ENCODE measurements around the gene ANO3.
"Not testable (repeated sequence)": the region's sequence is repeated elsewhere in the genome, so short reads cannot be mapped to it uniquely, and the experiment has no call there.

The ANO3 gene

GRCh38 chr11:26572770-26573402 is 241.0 kb downstream of the ANO3 start:
- DNase-seq (ENCODE audit: low read depth in 1 of 2, low spot score in 1 of 2): no peak

GRCh38 chr11:26573896-26574295 is 242.0 kb downstream of the ANO3 start:
- DNase-seq (ENCODE audit: low read depth in 1 of 2, low spot score in 1 of 2): no peak

GRCh38 chr11:26575946-26576345 is 244.0 kb downstream of the ANO3 start:
- no peak for DNase-seq (ENCODE audit: low read depth in 1 of 2, low spot score in 1 of 2)

GRCh38 chr11:26578998-26579661 is 247.2 kb downstream of the ANO3 start:
- DNase-seq (ENCODE audit: low read depth in 1 of 2, low spot score in 1 of 2): no peak

DNA sequence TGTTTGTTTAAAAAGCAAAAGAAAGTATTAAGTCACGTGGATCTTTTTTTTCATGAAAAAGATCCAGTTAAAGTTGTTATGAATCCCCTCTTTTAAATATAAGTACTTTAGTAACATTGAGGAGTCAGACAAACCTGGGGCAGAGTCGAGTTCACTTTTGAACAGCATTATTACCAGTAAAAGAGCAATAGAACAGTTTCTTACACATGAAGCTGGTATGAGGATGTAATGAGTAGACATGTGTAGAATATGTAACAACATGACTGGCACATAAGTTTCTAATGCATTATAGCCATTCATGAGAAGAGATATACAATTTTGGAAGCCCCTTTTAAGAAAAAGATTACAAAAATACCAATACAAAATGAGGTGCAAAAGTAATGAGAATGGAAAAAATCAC is 247.8 kb downstream of the ANO3 start:
- DNase-seq (ENCODE audit: low read depth in 1 of 2, low spot score in 1 of 2): no peak

DNA sequence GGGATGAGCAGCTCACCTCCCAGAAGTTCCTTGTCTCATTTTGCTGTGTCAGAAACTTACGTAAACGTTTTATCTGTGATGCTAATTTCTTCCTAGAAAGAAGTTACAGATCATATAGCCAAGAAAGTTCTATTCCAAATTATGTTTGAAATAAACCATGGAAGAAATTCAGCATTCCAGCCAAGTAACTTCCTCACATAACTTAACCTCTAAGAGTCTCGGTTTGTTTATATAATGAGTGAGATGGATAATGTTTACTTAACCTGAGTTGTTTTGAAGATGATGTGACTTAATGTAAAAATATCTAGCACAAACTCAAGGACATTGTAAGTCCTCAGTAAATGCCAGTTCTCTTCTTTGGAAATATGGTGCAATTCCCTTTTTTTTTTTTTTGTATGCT is 249.0 kb downstream of the ANO3 start:
- no peak for DNase-seq (ENCODE audit: low read depth in 1 of 2, low spot score in 1 of 2)

GRCh38 chr11:26583550-26583949 is 251.6 kb downstream of the ANO3 start:
- no peak for DNase-seq (ENCODE audit: low read depth in 1 of 2, low spot score in 1 of 2)

GRCh38 chr11:26584818-26585217 is 252.9 kb downstream of the ANO3 start:
- DNase-seq (ENCODE audit: low read depth in 1 of 2, low spot score in 1 of 2): no peak

DNA sequence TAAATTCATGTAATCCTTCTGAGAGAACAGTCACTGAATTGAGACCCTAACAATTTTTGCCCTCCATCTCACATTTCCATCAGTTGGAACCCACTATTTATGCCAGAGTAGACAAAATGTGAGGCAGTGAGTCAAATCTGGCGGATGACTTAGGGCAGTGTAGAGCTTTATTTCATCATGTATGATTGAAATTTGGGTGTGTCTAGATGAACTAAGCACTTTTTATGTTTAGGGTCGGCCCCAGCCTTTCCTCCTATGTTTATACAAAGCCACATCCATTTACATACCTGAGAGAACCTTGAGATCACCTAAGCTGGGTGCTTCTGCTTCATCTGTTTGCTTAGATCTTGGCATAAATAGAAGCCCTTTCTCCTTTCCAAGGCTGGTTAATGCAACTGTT is 255.1 kb downstream of the ANO3 start:
- no peak for DNase-seq (ENCODE audit: low read depth in 1 of 2, low spot score in 1 of 2)

DNA sequence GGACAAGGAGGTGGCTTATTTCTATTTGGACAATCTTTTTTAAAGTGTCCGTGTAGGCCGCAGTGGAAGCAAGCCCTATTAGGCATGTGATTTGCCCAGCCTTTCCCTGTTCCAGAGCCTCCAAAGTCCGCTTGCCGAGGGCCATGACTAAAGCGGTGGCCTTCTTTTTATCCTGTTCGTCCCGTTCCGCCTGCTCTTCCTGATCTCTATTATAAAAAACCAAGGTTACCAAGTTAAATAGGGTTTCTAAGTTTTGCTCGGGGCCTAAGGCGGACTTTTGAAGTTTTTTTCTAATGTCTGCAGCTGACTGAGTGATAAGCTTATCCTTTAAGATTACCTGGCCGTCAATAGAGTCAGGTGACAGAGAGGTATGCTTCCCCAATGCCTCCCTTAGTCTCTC is 261.8 kb downstream of the ANO3 start:
- no peak for DNase-seq (ENCODE audit: low read depth in 1 of 2, low spot score in 1 of 2)

DNA sequence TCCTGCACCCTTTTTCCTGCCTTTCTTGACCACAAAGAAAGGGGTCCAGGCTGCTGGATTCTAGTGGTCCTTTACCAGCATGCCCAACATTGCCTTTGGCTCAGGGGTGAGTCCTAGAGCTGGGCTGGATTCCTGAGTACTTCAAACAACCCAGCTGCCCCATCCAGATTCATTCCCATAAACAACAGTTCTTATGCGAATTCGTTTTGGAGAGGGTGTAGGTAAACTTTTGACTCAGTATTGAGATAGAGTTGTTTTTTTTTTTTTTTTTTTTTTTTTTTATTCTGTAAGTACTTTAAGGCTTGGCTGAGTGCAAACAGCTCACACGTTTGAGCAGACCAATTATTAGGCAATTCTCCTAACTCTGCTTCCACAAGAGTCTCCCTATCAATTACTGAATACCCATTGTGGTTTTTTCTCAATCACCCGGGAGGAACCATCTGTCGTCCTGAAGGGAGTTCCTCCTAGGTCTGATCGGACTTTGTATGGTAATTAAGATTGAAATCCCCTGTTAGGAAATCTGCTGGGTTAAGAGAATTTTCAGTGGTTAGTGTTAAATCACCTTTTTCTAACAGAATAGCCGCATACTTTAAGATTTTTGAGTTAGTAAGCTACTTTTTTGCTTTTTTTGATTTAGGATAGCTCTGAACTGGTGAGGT is 263.4 kb downstream of the ANO3 start:
- DNase-seq (ENCODE audit: low read depth in 1 of 2, low spot score in 1 of 2): not testable (repeated sequence)

- not testable (repeated sequence) for DNase-seq (ENCODE audit: low read depth in 1 of 2, low spot score in 1 of 2)
Measured at GRCh38 chr11:26597049-26597689, 265.2 kb downstream of the ANO3 start.

DNA sequence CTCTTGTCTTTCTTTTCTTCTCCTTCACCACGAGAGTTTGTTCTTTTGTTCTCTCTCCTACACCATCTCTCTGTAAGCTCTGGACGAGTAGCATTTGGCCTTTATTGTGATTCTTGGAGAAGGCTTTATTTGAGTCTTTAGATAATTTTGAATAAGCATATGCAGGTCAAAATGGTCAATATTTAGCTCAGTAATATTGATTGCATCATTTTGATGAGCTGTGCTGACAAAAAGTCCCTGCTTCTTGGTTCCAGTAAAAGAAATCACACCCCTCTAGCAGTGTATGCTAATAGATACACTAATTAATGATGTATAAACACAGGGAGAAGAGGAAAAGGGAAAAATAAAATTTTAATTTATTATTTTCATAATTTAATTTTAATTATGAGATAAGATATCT is 266.0 kb downstream of the ANO3 start:
- no peak for DNase-seq (ENCODE audit: low read depth in 1 of 2, low spot score in 1 of 2)

- DNase-seq (ENCODE audit: low read depth in 1 of 2, low spot score in 1 of 2): no peak
Measured at GRCh38 chr11:26599425-26599824, 267.5 kb downstream of the ANO3 start.

- no peak for DNase-seq (ENCODE audit: low read depth in 1 of 2, low spot score in 1 of 2)
Measured at GRCh38 chr11:26599876-26600434, 268.0 kb downstream of the ANO3 start.

- no peak for DNase-seq (ENCODE audit: low read depth in 1 of 2, low spot score in 1 of 2)
Measured at GRCh38 chr11:26607725-26608506, 276.0 kb downstream of the ANO3 start.

DNA sequence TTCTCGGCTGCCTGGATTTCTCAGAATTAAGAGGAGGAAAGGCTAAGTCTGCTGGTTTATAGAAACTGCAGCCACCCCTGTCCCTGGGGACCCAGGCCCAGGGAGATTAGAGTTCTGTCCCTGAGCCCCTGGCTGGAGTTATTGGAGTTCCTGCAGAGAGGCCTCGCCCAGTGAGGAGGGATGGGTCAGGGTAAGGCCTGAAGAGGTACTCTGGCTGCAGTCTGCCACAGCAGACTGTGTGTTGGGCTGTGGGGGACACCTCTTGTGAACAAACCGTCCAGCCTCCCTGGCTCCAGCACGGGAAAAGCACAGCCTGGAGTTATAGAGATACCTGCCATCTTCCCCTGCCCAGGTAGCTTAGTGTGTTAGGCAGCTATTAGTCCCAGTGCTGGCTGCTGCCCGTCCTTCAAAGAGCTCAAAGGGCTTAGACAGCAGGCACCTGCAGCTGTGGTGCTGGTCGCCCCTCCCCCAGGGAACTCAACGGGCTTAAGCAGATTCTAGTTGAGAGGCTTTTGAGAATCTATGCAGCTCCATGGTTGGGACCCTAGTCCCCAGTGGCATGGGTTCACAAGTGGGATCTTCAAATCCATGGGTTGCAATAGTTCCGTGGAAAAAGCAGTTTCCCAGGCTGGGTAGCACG is 276.7 kb downstream of the ANO3 start:
- DNase-seq (ENCODE audit: low read depth in 1 of 2, low spot score in 1 of 2): no peak

DNA sequence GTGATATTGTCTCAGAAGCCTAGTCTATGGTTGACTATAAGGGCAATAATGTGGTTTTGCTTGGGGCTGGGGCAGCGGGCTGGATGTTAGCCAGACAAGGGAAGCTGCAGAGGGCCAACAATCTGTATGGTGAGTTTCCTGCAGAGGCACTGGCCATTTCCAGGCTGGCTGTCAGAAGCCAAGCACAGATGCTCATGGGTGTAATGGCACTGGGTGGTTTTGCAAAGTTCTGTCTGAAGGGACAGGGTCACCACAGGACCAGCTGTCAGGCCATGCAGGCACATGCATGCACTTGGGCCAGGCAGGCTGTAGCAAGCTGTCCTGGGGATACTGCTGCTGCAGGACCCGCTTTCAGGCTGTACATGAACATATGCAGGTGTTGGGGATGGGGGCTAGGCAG is 281.8 kb downstream of the ANO3 start:
- no peak for DNase-seq (ENCODE audit: low read depth in 1 of 2, low spot score in 1 of 2)

- DNase-seq (ENCODE audit: low read depth in 1 of 2, low spot score in 1 of 2): no peak
Measured at GRCh38 chr11:26618441-26618840, 286.5 kb downstream of the ANO3 start.

- DNase-seq (ENCODE audit: low read depth in 1 of 2, low spot score in 1 of 2): no peak
Measured at GRCh38 chr11:26620282-26621045, 288.5 kb downstream of the ANO3 start.

All from activated CD4-positive, alpha-beta T cell treated with anti-CD3 and anti-CD28 coated beads, Interleukin-2, amount 50 U/mL, for 24 hours (primary cell).